Endothelial cell of umbilical vein (primary cell): ENCODE measurements around the gene SFT2D1.

Experiments used
- EZH2 ChIP-seq: IDR thresholded peaks from 2 replicates; pipeline ENCODE4 v1.6.1; 2012; ENCODE audit warnings: borderline replicate concordance, low read depth, mild to moderate bottlenecking, moderate library complexity, low read length, inconsistent platforms; ENCODE audit not compliant: severe bottlenecking
- FOS ChIP-seq: IDR thresholded peaks from 2 replicates; pipeline ENCODE4 v1.6.1; 2011; ENCODE audit warnings: mild to moderate bottlenecking, low read length, moderate library complexity, borderline replicate concordance; ENCODE audit not compliant: insufficient read depth
- JUN ChIP-seq: IDR thresholded peaks from 2 replicates; pipeline ENCODE4 v1.6.1; 2011; ENCODE audit warnings: borderline replicate concordance, low read depth; ENCODE audit not compliant: insufficient read length, insufficient read depth
- POLR2A ChIP-seq: IDR thresholded peaks from 2 replicates; pipeline ENCODE4 v1.6.1; 2012; ENCODE audit warnings: low read depth, mild to moderate bottlenecking, control low read depth, low read length
- POLR2AphosphoS5 ChIP-seq: IDR thresholded peaks from 2 replicates; pipeline ENCODE4 v1.6.1; 2012; ENCODE audit warnings: low read depth, mild to moderate bottlenecking, control low read depth, low read length, moderate library complexity; ENCODE audit not compliant: insufficient read depth
- TF ChIP-seq, protein P1 (sequence below), 2 donors: IDR thresholded peaks; 1 replicate in 1 of 2; 2 replicates in 1 of 2; pipeline ENCODE4 v1.5.1; 2011; ENCODE audit warnings: low read length in 2 of 2, mild to moderate bottlenecking in 2 of 2, moderate library complexity in 2 of 2, control low read depth in 1 of 2, inconsistent platforms in 1 of 2, low read depth in 1 of 2; ENCODE audit not compliant: insufficient read depth in 1 of 2; ENCODE audit errors: extremely low read depth in 1 of 2

DNA sequence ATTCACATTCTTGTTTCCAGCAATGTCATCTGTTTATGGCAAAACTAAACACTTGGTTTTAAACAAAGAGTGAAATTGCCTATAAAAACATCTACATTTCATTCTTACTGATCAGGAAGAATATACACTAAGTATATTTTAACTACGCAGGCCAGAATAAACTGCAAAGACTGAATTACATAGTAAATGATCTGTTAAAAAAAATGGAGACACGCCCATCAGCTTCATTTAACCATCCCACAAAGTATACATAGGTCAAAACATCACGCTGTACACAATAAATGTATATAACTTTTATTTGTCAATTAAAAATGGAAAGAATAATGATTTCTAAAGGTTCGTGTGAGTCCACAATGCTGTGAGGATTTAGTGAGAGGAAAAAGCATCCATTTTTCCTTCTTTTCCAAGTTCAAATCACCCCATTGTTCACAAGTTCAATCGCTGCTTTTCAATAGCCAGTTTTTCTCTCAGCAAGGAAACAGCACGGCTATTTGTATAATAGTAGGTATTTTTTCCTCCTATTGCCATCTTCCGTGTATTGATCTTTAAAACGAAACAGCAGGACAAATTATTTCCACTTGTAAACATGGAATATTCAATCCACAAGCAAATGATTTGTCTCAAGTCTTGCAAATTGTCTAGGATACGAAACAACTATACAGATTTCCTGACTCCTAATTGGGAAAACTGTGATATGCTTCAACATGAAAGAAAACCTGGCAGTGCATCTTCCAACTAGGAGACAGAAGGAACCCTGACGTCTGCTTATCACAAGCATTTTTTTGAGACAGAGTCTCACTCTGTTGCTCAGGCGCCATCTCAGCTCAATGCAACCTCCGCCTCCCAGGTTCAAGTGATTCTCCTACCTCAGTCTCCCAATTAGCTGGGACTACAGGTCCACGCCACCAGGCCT lies 10.6 kb downstream of the SFT2D1 start:
- no peak for TF ChIP-seq POLR2AphosphoS5
- TF ChIP-seq, protein P1, sequence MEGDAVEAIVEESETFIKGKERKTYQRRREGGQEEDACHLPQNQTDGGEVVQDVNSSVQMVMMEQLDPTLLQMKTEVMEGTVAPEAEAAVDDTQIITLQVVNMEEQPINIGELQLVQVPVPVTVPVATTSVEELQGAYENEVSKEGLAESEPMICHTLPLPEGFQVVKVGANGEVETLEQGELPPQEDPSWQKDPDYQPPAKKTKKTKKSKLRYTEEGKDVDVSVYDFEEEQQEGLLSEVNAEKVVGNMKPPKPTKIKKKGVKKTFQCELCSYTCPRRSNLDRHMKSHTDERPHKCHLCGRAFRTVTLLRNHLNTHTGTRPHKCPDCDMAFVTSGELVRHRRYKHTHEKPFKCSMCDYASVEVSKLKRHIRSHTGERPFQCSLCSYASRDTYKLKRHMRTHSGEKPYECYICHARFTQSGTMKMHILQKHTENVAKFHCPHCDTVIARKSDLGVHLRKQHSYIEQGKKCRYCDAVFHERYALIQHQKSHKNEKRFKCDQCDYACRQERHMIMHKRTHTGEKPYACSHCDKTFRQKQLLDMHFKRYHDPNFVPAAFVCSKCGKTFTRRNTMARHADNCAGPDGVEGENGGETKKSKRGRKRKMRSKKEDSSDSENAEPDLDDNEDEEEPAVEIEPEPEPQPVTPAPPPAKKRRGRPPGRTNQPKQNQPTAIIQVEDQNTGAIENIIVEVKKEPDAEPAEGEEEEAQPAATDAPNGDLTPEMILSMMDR (IDR thresholded peaks at IDR 0.05; ENCODE audit: extremely low read depth in 1 of 2, insufficient read depth in 1 of 2, low read depth in 1 of 2, low read length in 2 of 2), result no peak
- TF ChIP-seq EZH2, result no peak
- TF ChIP-seq POLR2A, result no peak
- TF ChIP-seq FOS, result no peak
- no peak for TF ChIP-seq JUN
